IMR-90 (cell line): ENCODE measurements around the gene LARP1.

Experiments used
- BHLHE40 ChIP-seq: fragments of 150-350 bp; IDR thresholded peaks from 2 replicates; pipeline ENCODE4 v1.6.1; 2016; ENCODE audit warnings: mild to moderate bottlenecking, low read depth, low read length
- CEBPB ChIP-seq: IDR thresholded peaks from 2 replicates; pipeline ENCODE4 v1.6.1; 2012; ENCODE audit warnings: low read depth, low read length, improper control_type of control experiment
- CHD1 ChIP-seq: IDR thresholded peaks from 2 replicates; pipeline ENCODE4 v1.6.1; 2012; ENCODE audit warnings: low read depth, low read length, improper control_type of control experiment
- CTCF ChIP-seq: conservative IDR thresholded peaks from 2 replicates; pipeline ENCODE4 v1.5.1; 2012; ENCODE audit warnings: mild to moderate bottlenecking, low read depth, low read length, improper control_type of control experiment
- MAFK ChIP-seq: IDR thresholded peaks from 2 replicates; pipeline ENCODE4 v1.6.1; 2012; ENCODE audit warnings: low read depth, low read length, improper control_type of control experiment
- NFE2L2 ChIP-seq: fragments of 150-350 bp; IDR thresholded peaks from 2 replicates; pipeline ENCODE4 v1.6.1; 2016; ENCODE audit warnings: low read depth, mild to moderate bottlenecking, low read length
- POLR2A ChIP-seq: IDR thresholded peaks from 2 replicates; pipeline ENCODE4 v1.6.1; 2012; ENCODE audit warnings: mild to moderate bottlenecking, low read depth, low read length
- RAD21 ChIP-seq: IDR thresholded peaks from 2 replicates; pipeline ENCODE4 v1.6.1; 2012; ENCODE audit warnings: low read length, improper control_type of control experiment
- RCOR1 ChIP-seq: IDR thresholded peaks from 2 replicates; pipeline ENCODE4 v1.6.1; 2012; ENCODE audit warnings: mild to moderate bottlenecking, low read length, improper control_type of control experiment; ENCODE audit not compliant: insufficient replicate concordance
- RFX5 ChIP-seq: IDR thresholded peaks from 2 replicates; pipeline ENCODE4 v1.8.0; 2012; ENCODE audit warnings: low read depth, mild to moderate bottlenecking, low read length, moderate library complexity
- SMC3 ChIP-seq: fragments of 150-350 bp; IDR thresholded peaks from 2 replicates; pipeline ENCODE4 v1.6.1; 2016; ENCODE audit warnings: low read depth, mild to moderate bottlenecking, antibody characterized with exemption, low read length, moderate library complexity
- USF2 ChIP-seq: fragments of 150-350 bp; IDR thresholded peaks from 2 replicates; pipeline ENCODE4 v1.6.1; 2017; ENCODE audit warnings: mild to moderate bottlenecking, antibody characterized with exemption, low read length, low read depth

- no peak for TF ChIP-seq CTCF
- TF ChIP-seq POLR2A, result no peak
- no peak for TF ChIP-seq RAD21
- no peak for TF ChIP-seq CEBPB
- no peak for TF ChIP-seq USF2
- TF ChIP-seq NFE2L2, result no peak
- TF ChIP-seq RFX5, result no peak
- TF ChIP-seq BHLHE40, result no peak
- no peak for TF ChIP-seq MAFK
- no peak for TF ChIP-seq RCOR1
- no peak for TF ChIP-seq CHD1
- TF ChIP-seq SMC3, result no peak
Observed at GRCh38 chr5:154797762-154798161, 42.6 kb downstream of the LARP1 start.
